ENCODE measurements around the gene TRIP13.
"Not testable (repeated sequence)": the region's sequence is repeated elsewhere in the genome, so short reads cannot be mapped to it uniquely, and the experiment has no call there.

Gene TRIP13

DNA sequence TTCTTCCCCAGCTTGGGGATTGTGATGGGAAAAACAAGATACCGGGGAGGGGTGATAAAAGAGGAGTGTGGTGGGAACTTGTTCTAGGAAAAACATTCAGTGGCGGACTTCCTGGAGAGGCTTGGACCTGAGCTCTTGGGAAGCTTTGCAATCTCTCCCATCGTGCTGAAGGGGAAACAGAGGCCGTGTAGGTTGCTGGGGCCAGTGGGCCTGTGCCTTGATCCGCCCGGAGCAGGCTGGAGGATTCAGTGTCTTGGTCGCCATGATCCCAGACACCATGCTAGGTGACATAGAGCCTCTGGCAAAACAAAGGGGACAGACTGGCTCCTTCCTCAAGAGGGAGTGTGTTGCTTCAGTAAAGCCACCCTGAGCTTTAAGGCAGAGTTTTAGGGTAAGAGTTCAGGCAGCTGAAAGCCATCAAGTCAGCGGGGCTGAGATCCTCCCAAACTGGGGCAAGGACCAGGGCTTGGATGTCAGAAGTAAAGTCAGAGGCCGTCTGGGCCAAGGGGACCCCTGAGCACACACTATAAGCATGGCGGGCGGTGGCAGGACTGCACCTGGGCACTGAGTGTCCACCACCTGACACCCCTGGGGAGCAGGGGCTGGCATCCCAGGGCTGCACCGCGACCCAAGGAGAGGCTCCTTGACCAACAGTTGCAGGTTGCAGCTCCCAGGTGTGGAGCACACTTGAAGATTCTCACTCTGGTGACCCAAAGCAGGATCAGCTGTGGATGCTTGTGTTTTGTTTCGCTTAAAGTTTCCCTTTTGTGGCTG lies 44.7 kb downstream of the TRIP13 start:
- DNase-seq, result no peak

DNA sequence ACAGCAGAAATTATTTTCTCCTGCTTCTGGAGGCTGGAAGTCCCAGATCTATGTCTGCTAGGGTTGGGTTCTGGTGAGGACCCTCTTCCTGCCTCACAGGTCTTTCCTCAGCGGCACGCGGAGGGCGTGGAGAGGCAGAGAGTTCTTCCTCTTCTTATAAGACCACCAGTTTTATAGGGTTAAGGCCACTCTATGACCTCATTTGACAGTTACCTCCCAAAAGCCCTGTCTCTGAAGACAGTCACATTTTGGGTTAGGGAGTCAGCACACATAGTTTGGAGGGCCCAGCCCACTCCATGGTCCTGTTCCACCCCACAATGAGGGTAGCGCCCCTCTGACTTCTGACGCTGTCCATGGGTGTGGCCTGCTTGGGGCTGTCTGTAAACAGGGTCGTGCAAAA lies 46.7 kb downstream of the TRIP13 start:
- DNase-seq, result no peak

DNA sequence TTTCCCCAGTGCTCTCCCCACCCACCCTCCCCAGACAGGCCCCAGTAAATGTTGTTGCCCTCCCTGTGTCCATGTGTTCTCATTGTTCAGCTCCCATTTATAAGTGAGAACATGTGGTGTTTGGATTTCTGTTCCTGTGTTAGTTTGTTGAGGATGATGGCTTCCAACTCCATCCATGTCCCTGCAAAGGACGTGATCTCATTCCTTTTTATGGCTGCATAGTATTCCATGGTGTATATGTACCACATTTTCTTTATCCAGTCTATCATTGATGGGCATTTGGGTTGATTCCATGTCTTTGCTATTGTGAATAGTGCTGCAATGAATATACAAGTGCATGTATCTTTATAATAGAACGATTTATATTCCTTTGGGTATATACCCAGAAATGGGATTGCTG lies 48.1 kb downstream of the TRIP13 start:
- not testable (repeated sequence) for DNase-seq

DNA sequence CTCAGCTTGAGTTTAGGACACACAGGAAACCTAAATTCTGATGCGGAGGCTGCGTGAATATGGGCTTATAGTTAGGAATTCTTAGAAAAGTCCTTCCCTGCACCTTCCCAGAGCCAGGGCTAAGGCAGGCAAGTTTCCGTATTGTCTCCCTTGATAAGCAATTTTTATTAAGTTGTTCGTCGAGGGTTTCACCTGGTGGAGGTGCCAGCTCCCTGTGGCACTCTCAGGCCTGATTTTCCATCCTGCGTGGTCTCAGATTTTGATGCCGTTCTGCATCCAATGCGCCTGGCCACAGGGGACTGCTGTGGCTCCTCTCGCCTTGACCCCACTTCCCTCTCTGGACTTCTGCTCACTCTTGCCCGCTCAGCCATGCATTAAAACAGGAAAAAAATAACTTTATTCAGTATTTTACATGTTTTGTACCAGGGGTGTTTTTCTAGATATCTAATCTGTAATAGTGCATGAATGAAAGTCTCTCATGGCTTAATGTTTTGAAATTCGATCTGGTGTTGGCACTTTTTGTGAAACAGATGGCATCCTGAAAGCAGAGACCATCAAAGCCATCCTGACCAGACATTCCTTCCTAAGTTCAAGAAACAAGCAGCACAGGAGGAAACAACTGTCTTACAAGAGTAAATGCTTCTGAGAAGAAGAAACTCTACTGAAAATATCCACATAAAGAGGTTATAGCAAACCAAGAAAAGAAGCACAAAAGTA lies 50.7 kb downstream of the TRIP13 start:
- DNase-seq, result peak; percentile 25

DNA sequence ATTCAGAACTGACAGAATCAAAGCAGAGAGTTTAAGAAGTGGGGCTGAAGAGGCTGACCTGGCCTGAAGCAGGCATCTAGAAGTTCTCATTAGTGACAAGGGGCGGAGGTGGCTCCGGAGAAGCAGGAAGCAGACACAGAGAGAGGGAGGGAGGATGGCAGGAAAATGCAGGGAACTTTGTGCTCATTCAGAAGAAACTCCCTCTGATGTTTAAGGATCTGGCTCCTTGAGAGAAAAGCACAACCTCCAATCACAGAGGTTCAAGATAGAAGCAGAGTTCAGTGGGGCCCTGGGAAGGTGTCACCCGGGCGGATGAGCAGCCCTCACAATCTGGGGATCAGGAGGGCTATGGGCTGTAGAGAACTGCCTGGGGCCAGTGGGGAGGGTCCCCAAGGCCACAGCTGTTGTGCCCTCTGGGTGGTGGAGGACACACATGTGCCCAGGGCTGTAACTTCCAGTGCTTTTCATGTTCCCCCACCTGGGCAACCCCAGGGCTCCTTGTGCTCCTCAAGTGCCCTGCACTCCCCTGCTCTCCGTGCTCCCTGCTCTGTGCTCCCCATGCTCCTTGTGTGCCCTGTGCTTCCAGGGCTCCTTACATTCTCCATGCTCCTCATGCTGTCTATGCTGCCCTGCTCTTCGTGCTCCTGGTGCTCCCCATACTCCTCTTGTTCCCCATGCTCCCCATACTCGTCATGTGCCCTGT lies 51.4 kb downstream of the TRIP13 start:
- DNase-seq, result peak; percentile 24

DNA sequence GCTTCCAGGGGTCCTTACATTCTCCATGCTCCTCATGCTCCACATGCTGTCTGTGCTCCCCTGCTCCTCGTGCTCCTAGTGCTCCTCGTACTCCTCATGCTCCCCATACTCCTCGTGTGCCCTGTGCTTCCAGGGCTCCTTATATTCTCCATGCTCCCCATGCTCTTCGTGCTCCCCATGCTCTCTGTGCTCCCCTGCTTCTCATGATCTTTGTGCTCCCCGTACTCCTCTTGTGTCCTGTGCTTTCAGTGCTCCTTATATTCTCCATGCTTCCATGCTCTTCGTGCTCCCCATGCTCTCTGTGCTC lies 51.9 kb downstream of the TRIP13 start:
- DNase-seq, result no peak

DNA sequence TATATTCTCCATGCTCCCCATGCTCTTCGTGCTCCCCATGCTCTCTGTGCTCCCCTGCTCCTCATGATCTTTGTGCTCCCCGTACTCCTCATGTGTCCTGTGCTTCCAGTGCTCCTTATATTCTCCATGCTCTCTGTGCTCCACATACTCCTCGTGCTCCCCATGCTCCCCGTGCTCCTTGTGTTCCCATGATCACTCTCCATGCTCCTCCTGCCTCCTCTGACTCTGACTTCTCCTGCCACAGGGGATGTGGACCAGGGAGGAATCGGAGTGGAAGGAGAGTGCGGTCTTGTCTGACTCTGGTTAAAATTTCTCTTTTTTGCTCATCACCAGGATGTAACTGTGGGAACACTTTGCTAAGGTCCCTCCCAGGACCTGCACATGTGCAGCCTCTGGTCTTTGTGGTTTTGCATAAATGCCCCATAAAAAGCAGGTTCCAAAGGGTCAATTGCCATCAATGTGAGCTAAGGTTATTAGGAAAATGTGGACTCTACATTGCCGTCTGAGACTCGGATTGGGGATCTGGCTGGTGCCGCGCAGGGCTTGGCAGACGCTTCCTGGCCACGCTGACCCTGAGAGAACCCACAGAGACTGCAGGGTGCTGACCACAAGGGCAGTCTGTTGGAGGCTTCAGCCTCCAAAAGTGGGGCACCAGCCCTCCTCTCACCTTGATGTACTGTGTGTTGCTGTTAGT lies 52.5 kb downstream of the TRIP13 start:
- DNase-seq, result no peak

DNA sequence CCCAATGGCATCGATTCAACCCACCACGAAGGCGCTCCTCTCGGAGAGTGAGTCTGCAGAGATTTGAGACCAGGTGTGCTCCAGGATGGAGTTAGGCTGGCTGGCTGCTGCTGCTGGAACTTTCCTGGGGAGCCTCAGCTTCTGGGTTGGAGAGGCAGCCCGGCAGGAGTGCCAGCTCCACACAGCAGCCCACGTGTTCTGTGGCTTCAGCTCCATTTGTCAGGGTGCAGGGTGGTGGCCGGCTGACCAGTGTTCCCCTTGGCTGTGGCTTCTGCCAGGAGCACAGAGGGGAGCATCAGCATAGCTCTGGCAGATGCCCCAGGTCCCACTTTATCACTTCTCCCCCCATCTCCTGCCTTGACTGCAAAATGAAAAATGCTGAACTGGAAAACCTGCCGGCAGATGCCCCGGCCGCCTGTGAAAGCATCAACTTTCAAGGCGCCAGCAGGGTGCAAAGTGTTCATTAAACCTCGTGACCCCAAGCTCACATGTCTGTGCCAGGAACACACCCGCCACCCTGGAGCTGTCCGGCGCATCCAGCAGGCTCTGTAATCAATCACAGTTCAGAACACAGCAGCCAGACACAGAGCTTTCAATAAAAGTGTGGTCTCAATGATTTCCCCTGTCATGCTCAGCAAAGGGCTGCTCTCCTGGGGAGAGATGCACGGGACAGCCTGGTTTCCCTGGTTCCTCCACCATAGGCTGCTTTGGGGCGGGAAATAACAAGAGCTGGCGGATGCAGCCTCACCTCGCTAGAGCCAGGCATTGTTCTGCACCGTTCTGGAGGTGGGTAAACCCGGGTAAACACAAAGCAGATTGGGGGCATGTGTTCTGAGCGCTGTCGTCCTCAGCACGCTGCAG lies 53.2 kb downstream of the TRIP13 start:
- peak; percentile 54 for DNase-seq

DNA sequence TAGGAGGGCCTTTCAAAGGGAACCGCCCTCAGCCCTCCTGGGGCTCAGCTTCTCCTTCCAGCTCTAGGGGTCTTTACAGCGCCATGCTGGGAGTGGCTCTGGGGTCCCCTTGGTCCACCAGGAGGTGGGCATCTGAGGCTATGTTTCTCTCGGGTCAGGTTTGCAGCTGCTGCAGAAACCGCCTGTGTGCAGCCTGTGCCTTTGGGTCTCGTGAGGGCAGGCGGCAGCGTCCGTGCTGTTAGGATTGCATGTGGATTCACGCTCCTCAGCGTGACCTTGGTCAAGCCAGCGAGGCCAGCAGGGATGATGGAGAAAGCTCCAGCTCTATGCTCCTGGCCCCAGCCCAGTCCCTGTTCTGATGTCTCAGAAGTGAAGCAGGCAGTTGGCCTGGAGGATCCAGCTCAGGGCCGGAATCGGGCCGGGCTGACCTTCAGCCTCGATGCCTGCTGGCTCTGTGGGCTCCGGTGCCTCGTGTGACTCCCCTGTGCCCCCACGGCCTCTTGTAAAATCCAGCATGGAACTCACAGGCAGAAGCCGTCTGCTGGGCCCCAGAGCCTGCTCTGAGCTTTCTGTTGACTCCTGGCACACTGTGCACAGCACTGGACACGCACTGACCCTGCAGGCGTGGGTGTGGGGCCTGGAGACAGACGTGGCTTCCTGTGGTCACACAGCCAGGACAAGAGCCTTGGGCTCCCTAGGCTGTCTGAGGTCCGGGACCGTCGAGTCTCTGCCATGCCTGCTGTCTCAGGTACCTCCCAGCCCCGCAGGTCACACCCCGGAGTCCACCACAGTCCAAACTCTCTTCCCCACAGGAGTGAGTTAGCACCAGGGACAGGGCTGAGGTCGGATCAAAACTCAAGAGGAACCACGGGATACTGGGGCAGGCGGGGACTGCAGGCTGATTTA lies 54.3 kb downstream of the TRIP13 start:
- no peak for DNase-seq

DNA sequence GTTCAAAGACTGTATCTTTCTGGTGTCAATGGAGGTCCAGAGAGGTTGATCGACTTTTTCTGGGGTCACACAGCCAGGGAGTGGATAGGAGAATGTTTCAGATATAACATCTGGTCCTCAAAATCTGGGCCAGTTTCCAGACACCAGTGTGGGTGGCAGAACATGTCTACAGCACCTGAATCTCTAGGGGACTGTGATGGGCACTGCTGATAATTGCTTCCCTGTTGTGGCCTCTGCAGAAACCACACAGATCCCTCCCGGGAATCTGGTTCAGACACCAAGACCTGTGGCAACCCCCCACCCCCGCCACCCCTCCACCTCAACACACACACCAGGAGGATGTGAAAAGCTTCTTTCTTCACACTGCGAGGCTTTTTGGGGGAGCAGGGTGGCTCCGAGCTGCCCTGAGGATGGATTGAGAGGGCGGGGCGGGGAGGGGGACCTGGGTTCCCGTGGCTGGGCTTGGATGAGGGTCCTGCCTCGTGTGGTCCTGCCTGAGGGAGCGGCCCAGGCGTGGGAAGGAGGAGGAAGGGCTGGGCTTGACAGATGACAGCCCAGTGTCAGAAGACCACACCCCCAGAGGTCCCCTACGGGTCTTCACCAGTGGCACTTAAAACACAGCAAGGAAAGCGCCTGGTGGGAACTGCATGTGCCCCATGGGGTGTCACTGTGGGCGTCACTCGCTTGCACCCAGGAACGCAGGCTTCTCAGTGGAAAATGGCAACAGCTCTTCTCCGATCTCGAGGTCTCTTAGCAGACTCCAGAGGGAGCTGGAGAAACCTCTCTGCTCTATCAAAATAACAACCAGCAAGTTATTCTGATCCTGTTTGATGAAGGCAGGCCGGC lies 55.2 kb downstream of the TRIP13 start:
- no peak for DNase-seq

DNA sequence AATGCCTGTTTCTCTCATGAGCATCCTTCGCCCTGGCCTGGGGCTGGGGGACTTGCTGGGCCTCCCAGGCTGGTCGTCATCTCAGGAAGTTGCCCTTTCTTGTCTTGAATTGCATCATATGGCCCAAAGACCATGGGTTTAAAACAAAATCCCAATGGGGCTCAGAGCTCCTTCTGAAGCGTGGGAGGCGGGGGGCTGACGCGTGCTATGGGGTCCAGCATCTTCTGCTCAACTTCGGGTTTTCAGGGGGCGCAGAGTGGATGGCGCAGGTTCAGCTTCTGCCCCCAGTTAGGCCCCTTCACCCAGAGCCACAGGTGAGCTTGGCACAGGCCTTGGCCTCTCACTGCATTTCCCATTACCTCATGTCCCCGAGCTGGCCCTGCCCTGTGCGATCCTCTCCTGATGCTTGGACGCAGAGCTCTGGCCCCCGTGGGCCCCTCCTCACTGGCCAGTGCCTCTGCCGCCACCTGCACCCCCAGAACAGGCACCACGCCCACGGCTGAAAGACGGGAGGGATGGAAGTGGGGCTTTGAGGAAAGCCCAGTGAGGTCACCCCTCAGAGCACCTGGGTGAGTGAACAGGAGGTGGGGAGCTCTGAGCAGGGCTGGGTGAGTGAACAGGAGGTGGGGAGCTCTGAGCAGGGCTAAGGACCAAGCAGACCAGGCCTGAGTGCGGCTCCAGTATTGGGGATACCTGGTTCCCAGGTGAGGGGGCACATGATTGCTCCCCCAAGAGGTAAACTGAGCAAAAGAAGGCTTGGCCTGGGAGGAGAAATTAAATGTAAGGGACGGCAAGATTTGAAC lies 56.0 kb downstream of the TRIP13 start:
- DNase-seq, result no peak

DNA sequence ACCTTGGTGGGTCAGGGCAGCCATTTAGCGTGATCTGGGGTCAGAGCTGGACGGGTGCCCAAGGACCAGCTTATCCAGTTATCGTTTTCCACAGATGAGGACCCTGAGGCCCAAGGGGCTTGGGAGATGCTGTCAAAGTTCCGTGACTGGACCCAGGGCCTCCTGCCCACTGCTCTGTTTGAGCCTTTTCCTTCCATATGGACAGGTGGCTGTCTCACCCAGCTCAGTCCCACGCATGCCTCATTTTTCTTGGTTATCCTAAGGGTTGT lies 56.5 kb downstream of the TRIP13 start:
- DNase-seq, result no peak

DNA sequence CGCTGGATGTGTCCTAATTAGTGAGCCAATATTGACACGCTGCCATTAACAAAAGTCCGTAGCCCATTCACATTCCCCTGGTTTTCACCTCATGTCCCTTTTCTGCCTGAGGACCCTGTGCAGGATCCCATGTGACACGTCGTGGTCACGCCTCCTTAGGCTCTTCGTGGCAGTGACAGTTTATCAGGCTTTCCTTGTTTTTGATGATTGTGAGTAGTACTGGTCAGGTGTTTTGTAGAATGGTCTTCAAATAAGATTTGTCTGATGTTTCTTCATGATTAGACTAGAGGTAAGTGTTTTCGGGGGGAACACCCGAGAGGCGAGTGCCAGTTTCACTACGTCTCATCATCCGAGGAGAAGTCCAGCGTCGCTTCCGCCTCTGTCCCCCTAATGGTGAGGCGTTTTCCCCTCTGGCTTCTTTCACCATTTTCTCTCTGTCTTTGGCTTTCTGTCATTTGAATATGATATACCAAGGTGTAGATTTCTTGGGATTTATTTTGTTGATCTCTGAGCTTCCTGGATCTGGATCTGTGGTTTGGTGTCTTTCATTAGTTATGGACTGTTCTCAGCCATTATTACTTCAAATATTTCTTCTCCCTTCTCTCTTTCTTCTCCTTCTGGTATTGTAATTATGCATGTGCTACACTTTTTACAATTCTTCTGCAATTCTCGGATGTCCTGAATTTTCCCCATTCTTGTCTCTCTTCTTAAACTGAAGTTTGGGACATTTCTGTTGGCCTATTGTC lies 57.3 kb downstream of the TRIP13 start:
- DNase-seq, result no peak

DNA sequence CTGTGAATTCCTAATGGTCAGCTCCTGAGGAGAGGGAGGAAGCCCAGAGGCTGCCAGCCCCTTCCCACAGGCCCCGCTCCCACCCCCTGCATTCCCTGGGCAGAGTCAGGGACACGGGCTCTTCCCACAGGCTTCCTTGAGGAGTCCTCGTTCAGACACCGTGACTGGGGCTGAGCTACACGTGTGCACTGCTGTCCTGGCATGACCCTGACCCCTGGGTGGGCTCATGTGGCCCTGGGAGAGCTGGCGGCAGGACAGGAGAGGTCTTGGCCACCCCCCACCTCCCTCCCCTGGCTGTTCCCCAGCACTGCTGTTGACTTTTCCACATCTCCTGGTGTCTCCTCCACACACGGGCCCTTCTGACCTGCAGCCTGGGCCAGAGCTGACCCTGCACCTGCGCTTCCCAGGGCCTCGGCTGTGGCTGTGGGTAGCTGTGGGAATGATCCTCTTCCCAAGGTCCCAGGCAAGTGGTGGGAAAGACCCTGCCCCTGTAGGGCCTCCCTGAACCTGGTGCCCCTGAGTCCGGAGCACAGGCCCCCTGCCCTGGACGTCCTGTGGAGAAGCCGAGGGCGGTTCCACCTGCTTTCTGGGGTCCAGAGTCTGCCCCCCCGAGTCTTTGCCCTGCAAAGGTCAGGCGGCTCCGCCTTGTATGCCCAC lies 59.4 kb downstream of the TRIP13 start:
- DNase-seq, result no peak

DNA sequence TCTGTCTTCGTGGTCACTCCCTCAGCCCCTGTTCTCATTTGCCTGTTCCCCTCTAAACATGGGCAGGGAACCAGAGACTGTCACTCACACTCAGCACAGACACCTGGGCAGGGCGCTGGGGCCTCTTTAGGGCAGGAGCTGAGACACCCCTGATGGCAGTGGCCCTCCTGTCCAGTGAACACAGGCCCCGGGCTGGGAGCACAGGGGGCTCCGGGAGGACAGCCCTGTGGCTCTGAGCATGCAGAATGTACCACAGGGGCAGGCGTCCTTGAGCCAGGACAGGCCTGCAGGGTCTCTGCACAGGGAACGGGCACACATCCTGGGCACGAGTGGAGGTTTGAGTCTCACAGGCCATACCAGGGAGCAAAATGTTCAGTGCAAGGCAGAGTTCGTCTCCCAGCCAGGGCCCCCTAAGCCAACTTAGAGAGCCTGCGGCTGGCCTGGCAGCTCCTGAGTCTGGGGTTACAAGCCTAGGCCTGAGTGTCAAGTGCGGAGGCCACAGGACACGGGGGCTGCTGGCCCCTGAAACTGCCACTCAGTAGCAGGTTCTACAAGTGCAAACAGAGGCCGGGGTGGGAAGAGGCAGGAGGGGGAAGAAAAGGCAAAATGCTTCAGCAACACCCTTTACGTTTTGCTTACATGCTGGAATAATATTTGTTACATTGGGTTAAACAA lies 60.0 kb downstream of the TRIP13 start:
- DNase-seq, result no peak

DNA sequence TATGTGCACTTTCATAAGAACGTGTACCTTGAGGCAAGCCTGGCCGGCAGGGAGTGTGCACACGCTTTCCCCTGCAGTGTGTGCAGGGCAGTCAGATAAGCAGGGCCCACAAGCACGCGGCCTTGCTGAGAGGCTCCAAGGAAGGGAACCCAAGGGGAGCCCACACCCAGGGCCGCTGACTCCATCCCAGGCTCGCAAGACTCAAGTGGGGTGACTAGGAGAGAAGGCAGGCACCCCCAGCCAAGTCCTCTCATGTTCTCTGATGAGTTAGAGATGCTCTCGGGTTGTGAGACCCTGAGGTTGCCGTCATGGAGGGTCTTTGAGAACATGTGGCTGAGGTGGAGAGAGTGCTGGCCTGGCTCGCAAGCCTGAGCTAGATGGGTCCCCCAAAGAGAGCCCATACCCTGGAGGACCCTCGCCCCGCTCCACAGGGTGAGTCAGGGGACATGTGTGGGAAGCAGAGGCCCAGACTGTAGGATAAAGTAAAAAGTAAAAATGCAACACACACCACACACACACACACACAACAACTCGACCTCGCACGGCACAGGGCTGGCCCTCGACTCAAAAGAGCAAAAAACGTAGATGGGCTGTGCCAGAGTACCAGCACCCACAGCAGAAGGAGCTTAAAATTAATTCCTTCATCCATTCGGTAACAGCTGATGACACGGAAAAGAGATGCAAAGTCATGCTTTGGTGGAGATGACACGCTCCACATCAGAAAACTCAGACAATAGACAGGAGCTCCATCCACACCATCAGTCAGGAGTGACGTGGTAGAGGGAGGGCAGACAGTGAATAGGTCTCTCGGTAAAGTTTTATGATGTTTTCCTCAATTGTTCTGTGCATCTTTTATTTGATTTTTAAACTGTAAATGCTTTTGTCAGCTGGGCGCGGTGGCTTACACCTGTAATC lies 61.1 kb downstream of the TRIP13 start:
- no peak for DNase-seq

Data from right kidney (tissue), 1 donor.